Testis (tissue), 3 donors: ENCODE measurements around the gene AKAP12. TPM values are rescaled to one million over a fixed set of nuclear protein-coding genes. Genes with fewer than 3 reads are reported as not detected.

Source experiments
- DNase-seq: peaks from one replicate; pipeline ENCODE4 v3.0.0-alpha.2; 2019
- H3K27ac ChIP-seq, 2 donors: fragments of 200-600 bp; sonication (generic); one replicate each; pipeline ENCODE4 v1.5.1; 2019
- H3K27me3 ChIP-seq: fragments of 200-600 bp; sonication (generic); one replicate; pipeline ENCODE4 v1.5.1; 2019
- H3K36me3 ChIP-seq: fragments of 200-600 bp; sonication (generic); one replicate; pipeline ENCODE4 v1.5.1; 2017; ENCODE audit warnings: low read depth; ENCODE audit errors: missing control alignments
- H3K4me1 ChIP-seq: fragments of 200-600 bp; sonication (generic); one replicate; pipeline ENCODE4 v1.5.1; 2019
- H3K4me3 ChIP-seq, 2 donors: fragments of 200-600 bp; sonication (generic); one replicate each; pipeline ENCODE4 v1.5.1; 2017 to 2019
- H3K9me3 ChIP-seq: fragments of 200-600 bp; sonication (generic); one replicate; pipeline ENCODE4 v1.5.1; 2017
- POLR2A ChIP-seq: fragments of 450-650 bp; IDR thresholded peaks from one replicate; pipeline ENCODE4 v1.6.1; 2017; ENCODE audit warnings: antibody characterized with exemption, mild to moderate bottlenecking, moderate library complexity
- WGBS, 2 donors: methylation state at CpG; one replicate each; pipeline ENCODE4 v1.1.5; 2018; 5-methylcytosine and 5-hydroxymethylcytosine counted together
- intact Hi-C: fragments of 100-400 bp; cut with DNase I; formaldehyde crosslinking; loops from one replicate; pipeline ENCODE4 v1.15.1; 2023; ENCODE audit warnings: low total_unique reads
- polyA plus RNA-seq: library from polyadenylated mRNA; stranded (reverse); fragments of 350-450 nt; fragmentation: Illumina TruSeq; extraction: RNeasy Lipid Tissue Mini Kit (QIAGEN cat#74804); gene quantifications from one replicate; pipeline ENCODE4 v1.2.3, GENCODE V29; 2014; ENCODE audit warnings: low read depth, low replicate concordance; ENCODE audit not compliant: insufficient read depth
- total RNA-seq, 2 donors: library from RNA; depleted of rRNA; stranded (reverse); fragments of >200 nt; gene quantifications; one replicate each; pipeline ENCODE4 v1.2.3, GENCODE V29; 2016
- TF ChIP-seq, protein P1 (sequence below), 3 experiments: fragments of 450-650 bp in 2 of 3; fragments of 200-600 bp in 1 of 3; sonication (generic) in 1 of 3; IDR thresholded peaks; one replicate each; pipeline ENCODE4 v1.5.1; 2016 to 2019; ENCODE audit warnings: antibody characterized with exemption in 3 of 3, mild to moderate bottlenecking in 2 of 3, moderate library complexity in 1 of 3

Gene AKAP12
- total and polyA plus RNA-seq, 3 donors from 2014 or later = 244 to 287 (median 280) TPM

DNA sequence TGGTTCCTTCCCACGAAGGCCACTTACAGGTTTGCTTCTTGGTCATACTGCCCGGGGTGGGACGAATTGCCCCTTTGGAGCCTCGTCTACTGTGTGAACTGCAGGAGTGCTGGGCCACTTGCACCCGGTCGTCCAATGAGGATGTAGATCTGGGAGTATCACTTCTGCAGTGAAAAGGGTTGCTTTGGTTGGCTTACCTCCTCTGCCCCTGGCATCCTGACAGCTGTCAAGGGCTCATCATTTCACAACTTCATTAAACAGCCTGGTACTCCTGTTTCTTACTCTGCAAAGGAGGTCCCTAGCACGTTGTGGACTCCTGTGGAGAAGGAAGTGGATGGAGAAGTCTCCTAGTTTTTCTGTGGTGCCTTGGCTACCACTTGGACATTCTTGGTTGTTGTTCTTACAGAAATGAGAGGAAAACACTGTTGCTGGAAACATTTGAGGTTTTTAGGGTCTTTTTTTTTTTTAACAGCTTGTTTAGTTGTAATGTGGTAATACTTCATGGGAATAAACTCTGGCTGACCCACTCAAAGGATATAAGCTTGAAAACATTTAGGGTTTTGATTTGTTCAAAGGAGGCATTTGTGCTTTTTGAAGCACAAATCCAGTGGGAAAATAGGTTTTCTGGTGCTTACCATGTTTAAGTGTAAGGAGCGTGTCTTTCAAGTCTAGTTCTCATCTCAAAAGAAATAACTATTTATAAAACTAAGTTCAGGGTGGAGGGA is 60.7 kb downstream of the AKAP12 start:
- WGBS, 2 donors = 82 to 84% methylated on average over 8 of the region's 8 CpGs
- Histone ChIP-seq H3K27ac (no peak overlapping the region), H3K27me3 (no peaks in the 10 kb centered on the region), H3K9me3 (no peaks in the 10 kb centered on the region), H3K4me1 (peaks cover 12% of the 10 kb centered on the region), H3K36me3 (no peaks in the 10 kb centered on the region), H3K4me3 (no peak overlapping the region)
- TF ChIP-seq, protein P1, sequence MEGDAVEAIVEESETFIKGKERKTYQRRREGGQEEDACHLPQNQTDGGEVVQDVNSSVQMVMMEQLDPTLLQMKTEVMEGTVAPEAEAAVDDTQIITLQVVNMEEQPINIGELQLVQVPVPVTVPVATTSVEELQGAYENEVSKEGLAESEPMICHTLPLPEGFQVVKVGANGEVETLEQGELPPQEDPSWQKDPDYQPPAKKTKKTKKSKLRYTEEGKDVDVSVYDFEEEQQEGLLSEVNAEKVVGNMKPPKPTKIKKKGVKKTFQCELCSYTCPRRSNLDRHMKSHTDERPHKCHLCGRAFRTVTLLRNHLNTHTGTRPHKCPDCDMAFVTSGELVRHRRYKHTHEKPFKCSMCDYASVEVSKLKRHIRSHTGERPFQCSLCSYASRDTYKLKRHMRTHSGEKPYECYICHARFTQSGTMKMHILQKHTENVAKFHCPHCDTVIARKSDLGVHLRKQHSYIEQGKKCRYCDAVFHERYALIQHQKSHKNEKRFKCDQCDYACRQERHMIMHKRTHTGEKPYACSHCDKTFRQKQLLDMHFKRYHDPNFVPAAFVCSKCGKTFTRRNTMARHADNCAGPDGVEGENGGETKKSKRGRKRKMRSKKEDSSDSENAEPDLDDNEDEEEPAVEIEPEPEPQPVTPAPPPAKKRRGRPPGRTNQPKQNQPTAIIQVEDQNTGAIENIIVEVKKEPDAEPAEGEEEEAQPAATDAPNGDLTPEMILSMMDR (IDR thresholded peaks at IDR 0.05) = no peak
- no peak for TF ChIP-seq POLR2A
- DNase-seq = no peak
- intact Hi-C loops = no loop called here

DNA sequence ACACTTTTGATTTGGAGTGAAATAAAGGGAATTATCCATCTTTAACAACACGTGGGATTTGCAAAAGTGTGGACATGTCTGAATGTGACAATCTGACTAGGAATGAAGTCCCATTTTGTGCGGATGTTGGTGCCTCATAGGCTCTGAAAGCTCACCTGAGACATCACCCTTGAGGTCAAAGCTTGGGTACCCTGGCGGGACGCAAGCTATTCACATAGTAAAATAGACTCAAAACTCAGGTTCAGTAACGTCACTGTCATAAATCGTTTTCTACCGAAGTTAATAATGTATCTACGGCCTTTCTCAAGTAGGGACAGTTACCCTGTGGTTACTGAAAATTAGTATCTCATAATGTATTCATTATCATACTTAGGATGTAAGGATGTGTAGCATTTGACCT is 61.8 kb downstream of the AKAP12 start:
- TF ChIP-seq, protein P1 (IDR thresholded peaks at IDR 0.05) = no peak
- TF ChIP-seq POLR2A = no peak
- H3K27ac ChIP-seq = no peak overlapping the region

DNA sequence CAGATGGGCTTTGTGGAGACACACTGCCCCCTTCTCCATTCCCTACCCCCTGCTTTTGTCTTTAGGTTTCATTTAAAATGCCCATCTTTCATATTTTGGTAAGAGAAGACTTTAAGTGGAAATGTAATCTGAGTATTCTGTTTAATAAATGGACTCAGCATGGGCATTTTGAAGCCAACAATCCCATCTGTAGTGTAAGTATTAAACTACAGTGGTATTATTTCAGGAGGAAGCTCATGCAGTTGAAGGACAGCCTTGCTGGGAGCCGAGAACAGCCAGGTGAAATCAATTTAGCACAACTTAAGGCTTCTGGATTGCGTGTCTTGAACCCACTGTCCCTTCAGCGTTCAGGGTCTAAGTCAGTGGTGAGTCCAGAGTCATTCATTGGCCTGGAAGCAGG is 63.5 kb downstream of the AKAP12 start:
- 87 to 89% methylated on average over 3 of the region's 3 CpGs for WGBS, 2 donors
- DNase-seq = no peak
- H3K9me3 ChIP-seq = no peaks in the 10 kb centered on the region
- no peak overlapping the region for H3K27ac ChIP-seq
- H3K4me3 ChIP-seq = no peak overlapping the region
- H3K36me3 ChIP-seq = no peaks in the 10 kb centered on the region
- TF ChIP-seq POLR2A = no peak
- peaks cover 12% of the 10 kb centered on the region for H3K4me1 ChIP-seq
- intact Hi-C loops = no loop called here
- H3K27me3 ChIP-seq = no peaks in the 10 kb centered on the region

More for the DNA sequence above, 61.8 kb downstream of the AKAP12 start:
- WGBS, 2 donors = 80 to 84% methylated on average over 8 of the region's 8 CpGs
- H3K4me3 ChIP-seq = no peak overlapping the region
- no peaks in the 10 kb centered on the region for H3K36me3 ChIP-seq
- no peak for DNase-seq
- intact Hi-C loops = no loop called here
- H3K4me1 ChIP-seq = peaks cover 12% of the 10 kb centered on the region
- no peaks in the 10 kb centered on the region for H3K27me3 ChIP-seq
- H3K9me3 ChIP-seq = no peaks in the 10 kb centered on the region

DNA sequence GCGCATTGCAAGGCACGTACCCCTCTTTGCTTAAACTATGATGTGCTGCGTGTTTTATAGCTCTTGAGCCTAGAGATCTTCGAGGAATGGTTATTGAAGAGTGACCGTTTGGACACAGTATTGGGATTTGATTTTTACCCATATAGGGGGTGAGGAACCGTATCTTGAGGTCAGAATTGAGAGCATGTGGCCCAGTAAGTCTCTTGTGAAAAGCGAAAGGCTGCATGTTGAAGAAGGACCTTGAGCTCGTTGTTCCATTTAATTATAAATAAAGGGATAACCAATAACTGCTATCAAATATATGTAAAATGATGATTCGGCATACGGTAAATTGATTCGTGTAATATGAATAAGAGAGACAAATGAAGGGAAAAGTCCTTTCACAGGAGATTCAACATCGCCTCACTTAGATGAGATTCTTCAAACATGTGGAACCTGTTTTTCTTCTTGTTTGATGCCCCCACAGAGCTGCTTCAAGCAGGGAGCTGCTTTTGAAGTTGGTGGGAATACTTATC is 66.6 kb downstream of the AKAP12 start:
- Histone ChIP-seq H3K9me3 (no peaks in the 10 kb centered on the region), H3K27me3 (no peaks in the 10 kb centered on the region), H3K4me1 (no peaks in the 10 kb centered on the region), H3K36me3 (no peaks in the 10 kb centered on the region), H3K27ac (no peak overlapping the region), H3K4me3 (no peak overlapping the region)
- 72 to 93% methylated on average over 12 of the region's 12 CpGs for WGBS, 2 donors
- intact Hi-C loops = no loop called here
- DNase-seq = no peak
- TF ChIP-seq, protein P1 (IDR thresholded peaks at IDR 0.05) = no peak

DNA sequence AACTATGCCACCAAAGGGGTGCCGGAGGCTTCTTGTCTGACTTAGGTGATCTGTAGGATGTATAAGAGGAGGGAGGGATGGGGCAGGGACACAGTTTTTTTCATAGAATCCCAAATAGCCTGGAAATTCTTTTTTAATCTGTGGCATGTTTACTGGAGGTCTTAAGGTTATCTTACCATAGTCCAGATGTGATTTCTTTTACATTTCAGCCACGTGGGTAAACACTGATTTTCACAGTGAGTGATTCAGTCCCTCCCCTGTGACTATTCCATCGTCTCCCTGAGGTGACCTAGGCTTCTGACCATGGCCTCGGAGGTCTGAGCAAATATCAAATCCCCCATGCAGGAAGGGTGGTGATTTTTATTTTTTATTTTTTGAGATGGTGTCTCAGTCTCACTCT is 67.7 kb downstream of the AKAP12 start:
- WGBS, 2 donors = 57 to 60% methylated on average over 4 of the region's 4 CpGs
- H3K4me3 ChIP-seq = no peak overlapping the region
- no peak overlapping the region for H3K27ac ChIP-seq
- H3K9me3 ChIP-seq = no peaks in the 10 kb centered on the region
- no peaks in the 10 kb centered on the region for H3K27me3 ChIP-seq
- DNase-seq = no peak
- TF ChIP-seq POLR2A = no peak
- TF ChIP-seq, protein P1 (IDR thresholded peaks at IDR 0.05) = no peak
- H3K4me1 ChIP-seq = no peaks in the 10 kb centered on the region
- no peaks in the 10 kb centered on the region for H3K36me3 ChIP-seq
- intact Hi-C loops = no loop called here
